WI38 (cell line): Measurements from ENCODE around the gene CD6.

Experiments
- H3K4me3 ChIP-seq: 2 replicates; pipeline ENCODE4 v1.5.1; 2011; ENCODE audit warnings: low read depth, mild to moderate bottlenecking, control low read depth, low read length
- TF ChIP-seq, protein P1 (sequence below): IDR thresholded peaks from 2 replicates; pipeline ENCODE4 v1.5.1; 2012; ENCODE audit warnings: low read depth, mild to moderate bottlenecking, control low read depth, low read length

CD6 gene

DNA sequence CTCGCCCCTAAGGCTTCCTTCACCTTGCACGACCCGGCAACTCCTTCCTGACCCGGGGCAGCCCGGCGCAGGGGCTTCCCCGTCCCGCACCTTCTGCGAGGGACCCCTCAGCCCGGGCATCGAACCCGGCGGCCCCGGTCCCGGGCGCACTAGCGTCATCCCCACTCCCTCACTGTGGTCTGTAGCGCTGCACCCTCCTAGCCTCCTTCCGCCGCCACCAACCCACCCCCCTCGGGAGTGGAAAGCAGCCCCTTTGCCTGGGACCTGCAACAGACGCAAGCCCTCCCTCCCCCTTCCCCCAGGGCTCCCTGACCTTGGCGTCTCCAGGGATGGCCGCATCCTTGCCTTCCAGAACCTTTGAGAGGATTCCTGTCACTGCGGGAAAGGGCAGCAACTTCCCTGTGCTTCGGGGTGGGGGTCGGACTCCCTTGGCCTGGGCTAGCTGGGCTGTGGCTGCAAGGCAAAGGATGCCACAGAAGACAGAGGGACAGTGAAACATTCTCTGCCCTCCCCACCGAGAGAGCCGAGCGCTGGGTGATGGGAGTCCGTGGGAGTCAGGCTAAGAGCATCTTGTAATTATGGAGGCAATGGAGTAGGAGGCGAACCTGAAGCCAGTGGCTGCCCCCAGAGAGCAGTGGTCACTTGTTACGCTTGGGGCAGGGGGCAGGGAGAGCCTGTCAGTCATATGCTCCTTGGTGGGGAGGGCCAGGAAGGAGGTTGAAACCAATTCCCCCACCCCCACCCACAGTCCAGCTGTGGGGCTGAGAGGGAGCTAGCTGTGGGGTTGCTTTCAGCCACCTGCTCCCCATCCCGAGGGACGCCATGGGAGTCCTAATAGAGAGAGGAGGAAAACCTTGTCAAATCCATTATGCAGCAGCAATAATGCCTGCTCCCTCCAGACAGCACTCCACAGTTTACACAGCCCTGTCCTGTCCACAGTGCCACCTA is 46.3 kb upstream of the CD6 start:
- peak overlapping the region; percentile 78 for H3K4me3 ChIP-seq
- TF ChIP-seq, protein P1, sequence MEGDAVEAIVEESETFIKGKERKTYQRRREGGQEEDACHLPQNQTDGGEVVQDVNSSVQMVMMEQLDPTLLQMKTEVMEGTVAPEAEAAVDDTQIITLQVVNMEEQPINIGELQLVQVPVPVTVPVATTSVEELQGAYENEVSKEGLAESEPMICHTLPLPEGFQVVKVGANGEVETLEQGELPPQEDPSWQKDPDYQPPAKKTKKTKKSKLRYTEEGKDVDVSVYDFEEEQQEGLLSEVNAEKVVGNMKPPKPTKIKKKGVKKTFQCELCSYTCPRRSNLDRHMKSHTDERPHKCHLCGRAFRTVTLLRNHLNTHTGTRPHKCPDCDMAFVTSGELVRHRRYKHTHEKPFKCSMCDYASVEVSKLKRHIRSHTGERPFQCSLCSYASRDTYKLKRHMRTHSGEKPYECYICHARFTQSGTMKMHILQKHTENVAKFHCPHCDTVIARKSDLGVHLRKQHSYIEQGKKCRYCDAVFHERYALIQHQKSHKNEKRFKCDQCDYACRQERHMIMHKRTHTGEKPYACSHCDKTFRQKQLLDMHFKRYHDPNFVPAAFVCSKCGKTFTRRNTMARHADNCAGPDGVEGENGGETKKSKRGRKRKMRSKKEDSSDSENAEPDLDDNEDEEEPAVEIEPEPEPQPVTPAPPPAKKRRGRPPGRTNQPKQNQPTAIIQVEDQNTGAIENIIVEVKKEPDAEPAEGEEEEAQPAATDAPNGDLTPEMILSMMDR = no peak

DNA sequence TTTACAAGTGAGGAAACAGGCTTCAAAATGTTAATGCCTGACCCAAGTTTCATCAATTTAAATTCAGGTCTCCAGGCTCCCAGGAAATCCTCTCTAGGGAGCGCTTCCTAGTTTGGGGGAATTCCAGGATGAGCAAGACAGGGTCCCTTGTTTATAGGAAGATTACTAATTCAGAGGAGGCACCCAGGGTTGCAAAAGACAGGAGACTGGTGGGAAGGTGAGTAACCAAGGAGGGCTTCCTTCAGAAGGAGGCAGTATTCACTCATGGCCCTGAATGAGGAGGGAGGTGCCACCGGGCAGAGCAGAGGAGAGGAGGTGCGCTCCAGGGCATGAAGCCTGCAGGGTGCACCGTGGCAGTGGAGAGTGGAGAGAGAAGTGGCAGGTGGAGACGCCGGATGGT is 45.6 kb upstream of the CD6 start:
- no peak overlapping the region; the same call in 1 of the 2 replicates for H3K4me3 ChIP-seq
- TF ChIP-seq, protein P1 = no peak

DNA sequence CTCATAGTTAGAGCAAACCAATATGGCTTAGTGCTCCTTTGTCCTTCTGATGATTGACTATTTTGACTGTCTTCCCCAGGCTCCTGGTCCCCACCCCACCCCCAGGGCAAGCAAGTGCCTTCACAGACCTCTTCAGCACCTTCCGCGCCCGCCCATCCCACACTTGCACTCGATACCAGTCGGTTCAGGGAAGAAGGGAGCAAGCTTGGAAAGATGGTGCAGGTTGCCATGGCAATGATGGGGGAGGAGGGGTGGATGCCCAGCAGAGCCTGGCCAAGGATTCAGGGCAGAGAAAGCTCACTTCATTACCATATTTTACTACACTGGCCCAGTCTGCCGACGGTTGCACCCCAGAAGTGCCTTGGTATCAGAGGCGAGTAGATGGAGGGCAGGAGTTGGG is 45.0 kb upstream of the CD6 start:
- TF ChIP-seq, protein P1 = no peak

DNA sequence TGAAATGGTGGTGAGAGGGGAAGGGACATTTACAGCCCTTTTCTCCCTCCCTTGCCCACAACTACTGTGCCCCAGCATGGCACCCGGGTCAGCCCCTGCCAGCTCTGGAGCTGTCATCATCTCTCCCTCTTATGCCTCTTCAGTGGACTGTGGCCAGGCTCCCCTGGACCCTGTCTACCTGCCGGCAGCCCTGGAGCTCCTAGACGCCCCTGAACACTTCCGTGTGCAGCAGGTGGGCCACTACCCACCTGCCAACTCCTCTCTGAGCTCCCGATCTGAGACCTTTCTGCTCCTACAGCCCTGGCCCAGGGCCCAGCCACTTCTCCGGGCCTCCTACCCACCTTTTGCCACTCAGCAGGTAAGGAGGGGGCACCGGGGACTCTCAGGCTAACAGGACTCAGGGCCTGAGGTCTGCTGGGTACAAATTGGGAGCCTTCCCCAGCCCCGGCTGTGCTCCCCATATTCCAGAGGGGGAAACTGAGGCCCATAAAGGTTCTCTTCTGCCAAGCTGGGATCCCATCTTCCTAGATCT is 44.4 kb upstream of the CD6 start:
- TF ChIP-seq, protein P1 = no peak
- no peak overlapping the region for H3K4me3 ChIP-seq

More for the DNA sequence above, 45.0 kb upstream of the CD6 start:
- no peak overlapping the region for H3K4me3 ChIP-seq

DNA sequence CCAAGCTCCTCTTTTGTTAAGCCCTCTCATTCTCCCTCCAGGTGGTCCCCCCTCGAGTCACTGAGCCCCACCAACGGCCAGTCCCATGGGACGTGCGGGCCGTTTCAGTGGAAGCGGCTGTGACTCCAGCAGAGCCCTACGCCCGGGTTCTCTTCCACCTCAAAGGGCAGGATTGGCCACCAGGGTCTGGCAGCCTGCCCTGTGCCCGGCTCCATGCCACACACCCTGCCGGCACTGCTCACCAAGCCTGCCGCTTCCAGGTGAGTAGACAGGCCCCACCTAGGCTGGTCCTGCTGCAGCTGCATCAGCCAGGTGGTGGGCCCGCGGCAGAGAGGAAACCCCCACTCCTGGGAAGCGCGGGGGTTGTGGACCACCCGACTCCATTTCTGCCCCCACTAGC is 43.9 kb upstream of the CD6 start:
- TF ChIP-seq, protein P1 = no peak
- no peak overlapping the region for H3K4me3 ChIP-seq

DNA sequence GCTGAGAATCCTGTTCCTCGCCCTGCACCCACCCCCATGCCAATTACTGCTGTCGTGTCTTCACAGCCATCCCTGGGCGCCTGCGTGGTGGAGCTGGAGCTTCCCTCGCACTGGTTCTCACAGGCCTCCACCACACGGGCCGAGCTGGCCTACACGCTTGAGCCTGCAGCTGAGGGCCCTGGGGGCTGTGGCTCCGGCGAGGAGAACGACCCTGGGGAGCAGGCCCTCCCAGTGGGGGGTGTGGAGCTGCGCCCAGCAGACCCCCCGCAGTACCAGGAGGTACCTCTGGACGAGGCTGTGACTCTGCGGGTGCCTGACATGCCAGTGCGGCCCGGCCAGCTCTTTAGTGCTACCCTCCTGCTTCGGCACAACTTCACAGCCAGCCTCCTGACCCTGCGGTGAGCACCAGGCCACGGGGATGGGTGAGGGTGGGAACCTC is 42.9 kb upstream of the CD6 start:
- TF ChIP-seq, protein P1 = no peak
- no peak overlapping the region for H3K4me3 ChIP-seq

DNA sequence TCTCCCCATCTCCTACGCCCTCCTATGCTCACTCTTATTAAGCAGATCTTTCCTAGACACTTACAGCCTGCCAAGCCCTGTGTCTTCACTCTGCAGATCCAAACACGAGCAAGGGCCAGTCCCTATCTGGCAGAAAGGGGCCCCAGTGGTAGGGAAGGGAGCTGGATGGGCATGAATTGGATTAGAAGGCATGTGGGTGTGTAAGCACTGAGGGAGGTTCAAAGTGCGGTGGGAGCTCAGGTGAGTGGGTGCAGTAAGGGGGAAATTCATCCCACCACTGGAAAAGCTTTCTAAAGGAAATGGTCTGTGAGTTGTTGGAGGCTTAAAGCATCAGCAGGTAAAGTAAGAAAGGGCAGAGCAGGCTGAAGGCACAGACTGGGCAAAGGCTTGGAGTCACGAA is 41.7 kb upstream of the CD6 start:
- no peak overlapping the region for H3K4me3 ChIP-seq
- TF ChIP-seq, protein P1 = no peak
